GM23338 (cell line): ENCODE data around the gene CCBE1. TPM values are rescaled to one million over a fixed set of nuclear protein-coding genes. Genes with fewer than 3 reads are reported as not detected.

Source experiments
- ATAC-seq: fragments of 200-7000 bp; cut with Tn5 transposase; 3 replicates; pipeline ENCODE4 v1.9.1; 2020
- DNase-seq: peaks from one replicate; pipeline ENCODE4 v3.0.0-alpha.2; 2015; ENCODE audit warnings: low spot score
- H2AFZ ChIP-seq: fragments of 200-600 bp; sonication (generic); 2 replicates; pipeline ENCODE4 v1.8.0; 2016; ENCODE audit warnings: antibody characterized with exemption, mild to moderate bottlenecking, moderate library complexity
- H3F3A ChIP-seq: fragments of 200-600 bp; sonication (generic); replicated peaks from 2 replicates; pipeline ENCODE4 v1.8.0; 2017; ENCODE audit warnings: antibody characterized with exemption, mixed run types, low read depth
- H3K27ac ChIP-seq: fragments of 200-600 bp; sonication (generic); 2 replicates; pipeline ENCODE4 v1.6.1; 2016; ENCODE audit warnings: low read depth
- H3K27me3 ChIP-seq: fragments of 200-600 bp; sonication (generic); 2 replicates; pipeline ENCODE4 v1.8.0; 2016; ENCODE audit warnings: mild to moderate bottlenecking, mixed run types, moderate library complexity; ENCODE audit not compliant: insufficient read depth
- H3K36me3 ChIP-seq: fragments of 200-600 bp; sonication (generic); 2 replicates; pipeline ENCODE4 v1.8.0; 2016; ENCODE audit warnings: mild to moderate bottlenecking; ENCODE audit not compliant: insufficient read depth
- H3K4me1 ChIP-seq: fragments of 200-600 bp; sonication (generic); 2 replicates; pipeline ENCODE4 v1.8.0; 2016; ENCODE audit warnings: mild to moderate bottlenecking, moderate library complexity; ENCODE audit not compliant: insufficient read depth
- H3K4me2 ChIP-seq: fragments of 200-600 bp; sonication (generic); 2 replicates; pipeline ENCODE4 v1.7.1; 2017; ENCODE audit warnings: mixed run types
- H3K4me3 ChIP-seq: fragments of 200-600 bp; sonication (generic); 2 replicates; pipeline ENCODE4 v1.6.1; 2016; ENCODE audit warnings: mixed run types
- H3K79me2 ChIP-seq: fragments of 200-600 bp; sonication (generic); replicated peaks from 2 replicates; pipeline ENCODE4 v1.8.0; 2017; ENCODE audit warnings: mild to moderate bottlenecking; ENCODE audit not compliant: insufficient read depth
- H3K9me2 ChIP-seq: fragments of 200-600 bp; sonication (generic); 2 replicates; pipeline ENCODE4 v1.8.0; 2017; ENCODE audit not compliant: insufficient read depth
- H4K20me1 ChIP-seq: fragments of 200-600 bp; sonication (generic); replicated peaks from 2 replicates; pipeline ENCODE4 v1.8.0; 2017; ENCODE audit warnings: mild to moderate bottlenecking; ENCODE audit not compliant: insufficient read depth
- H3K27ac Mint-ChIP-seq: 2 replicates; pipeline ENCODE4 v1.8.0; 2020; ENCODE audit warnings: inconsistent platforms, mild to moderate bottlenecking, moderate library complexity, mixed read lengths
- H3K27me3 Mint-ChIP-seq: 3 replicates; pipeline ENCODE4 v1.8.0; 2022; ENCODE audit warnings: low read depth, mild to moderate bottlenecking, moderate library complexity, mixed read lengths, inconsistent platforms; ENCODE audit not compliant: insufficient read depth, poor library complexity
- H3K36me3 Mint-ChIP-seq: 3 replicates; pipeline ENCODE4 v1.8.0; 2021; ENCODE audit warnings: low read depth, mild to moderate bottlenecking, inconsistent platforms, moderate library complexity, mixed read lengths
- H3K4me1 Mint-ChIP-seq: 3 replicates; pipeline ENCODE4 v1.8.0; 2020; ENCODE audit warnings: mild to moderate bottlenecking, inconsistent platforms, mixed read lengths
- H3K4me3 Mint-ChIP-seq: 3 replicates; pipeline ENCODE4 v1.8.0; 2021; ENCODE audit warnings: moderate library complexity, mild to moderate bottlenecking, inconsistent platforms, mixed read lengths
- H3K9me3 Mint-ChIP-seq: 3 replicates; pipeline ENCODE4 v1.8.0; 2020; ENCODE audit warnings: moderate library complexity, mild to moderate bottlenecking, inconsistent platforms, mixed read lengths
- CREB1 ChIP-seq: fragments of 250-450 bp; sonication (Bioruptor Pico); IDR thresholded peaks from 2 replicates; pipeline ENCODE4 v1.5.0; 2020; ENCODE audit warnings: low read depth, mild to moderate bottlenecking, moderate library complexity
- CTCF ChIP-seq, 2 experiments: fragments of 200-600 bp in 1 of 2; sonication (generic) in 1 of 2; conservative IDR thresholded peaks; 2 replicates each; pipeline versions ENCODE4 v1.5.1 to v1.6.1; 2016 to 2017; ENCODE audit warnings: antibody characterized with exemption in 2 of 2, low read depth in 2 of 2, mild to moderate bottlenecking in 2 of 2, moderate library complexity in 1 of 2
- EZH2phosphoT487 ChIP-seq: fragments of 200-600 bp; sonication (generic); IDR thresholded peaks from one replicate; pipeline ENCODE4 v1.8.1; 2018; ENCODE audit warnings: antibody characterized with exemption; ENCODE audit not compliant: unreplicated experiment
- JUNB ChIP-seq: IDR thresholded peaks from one replicate; pipeline ENCODE4 v1.6.1; 2016; ENCODE audit warnings: antibody characterized with exemption; ENCODE audit not compliant: unreplicated experiment
- NANOG ChIP-seq: IDR thresholded peaks from 2 replicates; pipeline ENCODE4 v1.6.1; 2016; ENCODE audit warnings: antibody characterized with exemption, borderline replicate concordance
- POLR2AphosphoS5 ChIP-seq: IDR thresholded peaks from 2 replicates; pipeline ENCODE4 v1.6.1; 2016; ENCODE audit warnings: antibody characterized with exemption, low read depth
- STAT1 ChIP-seq: IDR thresholded peaks from one replicate; pipeline ENCODE4 v1.6.1; 2016; ENCODE audit warnings: antibody characterized with exemption; ENCODE audit not compliant: unreplicated experiment
- ZNF114 ChIP-seq: fragments of 250-450 bp; sonication (Bioruptor Pico); IDR thresholded peaks from 2 replicates; pipeline ENCODE4 v1.5.0; 2020; ENCODE audit warnings: mild to moderate bottlenecking, moderate library complexity
- ZNF331 ChIP-seq: fragments of 250-450 bp; sonication (Bioruptor Pico); IDR thresholded peaks from 2 replicates; pipeline ENCODE4 v1.5.0; 2020; ENCODE audit warnings: low read depth, mild to moderate bottlenecking, moderate library complexity
- ZNF462 ChIP-seq: fragments of 250-450 bp; sonication (Bioruptor Pico); IDR thresholded peaks from 2 replicates; pipeline ENCODE4 v1.5.0; 2020; ENCODE audit warnings: mild to moderate bottlenecking, moderate library complexity
- polyA plus RNA-seq: library from polyadenylated mRNA; unstranded; fragments of >200 nt; fragmentation: Nextera tagmentation; extraction: Ambion mirVana; gene quantifications from 2 replicates; pipeline ENCODE4 v1.2.1, GENCODE V29; 2016
- total RNA-seq: library from RNA; depleted of rRNA; stranded (reverse); fragments of >200 nt; shearing (Covaris generic); gene quantifications from 2 replicates; pipeline ENCODE4 v1.2.3, GENCODE V29; 2014
- TF ChIP-seq, protein P1 (sequence below): IDR thresholded peaks from 2 replicates; pipeline ENCODE4 v1.6.1; 2016; ENCODE audit warnings: antibody characterized with exemption

The CCBE1 gene
- total and polyA plus RNA-seq, 2 experiments from 2014 or later = 2.1 to 2.6 TPM

DNA sequence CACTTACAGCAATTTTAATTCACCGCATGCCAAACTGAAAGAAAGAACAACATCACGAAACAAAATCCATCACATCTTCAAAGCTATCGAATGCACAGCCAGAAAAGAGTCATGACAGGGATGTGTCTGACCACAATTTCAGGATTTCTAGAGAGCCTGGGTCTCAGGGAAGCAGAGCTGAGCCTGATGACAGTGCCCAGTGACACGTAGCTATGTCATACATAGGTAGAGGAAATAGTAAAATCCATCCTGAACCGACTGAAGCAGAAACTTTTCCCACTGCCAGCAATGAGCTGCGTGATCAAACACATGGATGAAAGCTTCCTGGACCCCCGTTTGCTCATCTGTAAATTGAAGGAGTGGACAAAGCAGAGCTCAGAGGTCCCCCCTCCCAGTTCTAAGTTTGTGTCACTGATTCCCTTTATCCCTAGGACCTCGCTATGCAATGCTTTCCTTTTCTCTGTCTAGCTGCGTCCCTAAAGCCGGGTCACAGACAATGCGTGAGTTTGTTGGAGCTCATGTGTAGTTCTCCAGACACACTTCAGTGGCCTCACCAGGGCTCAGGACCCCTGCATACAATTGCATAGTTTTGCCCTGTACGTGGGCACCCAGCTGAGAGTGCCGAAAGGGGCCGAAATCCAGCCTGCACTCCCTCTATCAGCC lies 37.6 kb downstream of the CCBE1 start (continued):
- no peak for TF ChIP-seq CTCF (conservative IDR thresholded peaks at IDR 0.05; ENCODE audit: low read depth in 2 of 2)
- TF ChIP-seq ZNF331 (CRISPR knock-in tag) = no peak
- no peak for TF ChIP-seq ZNF114 (CRISPR knock-in tag)
- no peak for TF ChIP-seq STAT1
- TF ChIP-seq JUNB = no peak
- TF ChIP-seq POLR2AphosphoS5 = no peak
- TF ChIP-seq, protein P1, sequence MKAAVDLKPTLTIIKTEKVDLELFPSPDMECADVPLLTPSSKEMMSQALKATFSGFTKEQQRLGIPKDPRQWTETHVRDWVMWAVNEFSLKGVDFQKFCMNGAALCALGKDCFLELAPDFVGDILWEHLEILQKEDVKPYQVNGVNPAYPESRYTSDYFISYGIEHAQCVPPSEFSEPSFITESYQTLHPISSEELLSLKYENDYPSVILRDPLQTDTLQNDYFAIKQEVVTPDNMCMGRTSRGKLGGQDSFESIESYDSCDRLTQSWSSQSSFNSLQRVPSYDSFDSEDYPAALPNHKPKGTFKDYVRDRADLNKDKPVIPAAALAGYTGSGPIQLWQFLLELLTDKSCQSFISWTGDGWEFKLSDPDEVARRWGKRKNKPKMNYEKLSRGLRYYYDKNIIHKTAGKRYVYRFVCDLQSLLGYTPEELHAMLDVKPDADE = no peak
- no peak for TF ChIP-seq NANOG

DNA sequence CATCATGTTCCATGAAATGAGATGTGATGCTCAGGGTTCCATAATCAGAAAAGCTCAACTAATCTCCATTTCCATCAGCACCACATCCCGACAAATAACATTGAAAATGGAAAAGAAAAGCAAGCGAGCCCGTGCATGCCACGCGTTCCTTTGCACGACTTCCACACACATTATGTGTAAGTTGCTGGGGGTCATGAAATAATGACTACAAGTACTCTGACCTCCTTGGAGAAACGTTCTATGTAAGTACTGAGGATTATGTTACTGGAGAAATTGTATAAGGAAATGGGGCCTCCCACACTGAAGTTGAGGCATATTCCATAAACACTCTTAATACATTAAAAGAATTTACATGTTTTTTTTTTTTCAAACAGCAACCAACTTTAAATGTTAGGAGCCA lies 38.3 kb downstream of the CCBE1 start:
- Histone ChIP-seq H3K36me3 (no peaks in the 10 kb centered on the region), H3K27me3 (no peaks in the 10 kb centered on the region), H3K4me2 (no peak overlapping the region), H3K9me2 (no peaks in the 10 kb centered on the region), H3F3A (no peaks in the 10 kb centered on the region), H4K20me1 (no peaks in the 10 kb centered on the region), H3K27ac (no peak overlapping the region), H3K4me1 (no peaks in the 10 kb centered on the region), H3K79me2 (no peaks in the 10 kb centered on the region), H3K4me3 (no peak overlapping the region), H2AFZ (no peak overlapping the region)
- Mint-ChIP-seq H3K27me3 (no peaks in the 10 kb centered on the region), H3K36me3 (no peaks in the 10 kb centered on the region), H3K4me3 (no peak overlapping the region), H3K4me1 (peaks cover 5% of the 10 kb centered on the region), H3K9me3 (no peaks in the 10 kb centered on the region), H3K27ac (no peak overlapping the region)
- TF ChIP-seq STAT1 (no peak), CREB1 (no peak), EZH2phosphoT487 (no peak), POLR2AphosphoS5 (no peak)
- no peak for DNase-seq
- ATAC-seq = no peak

DNA sequence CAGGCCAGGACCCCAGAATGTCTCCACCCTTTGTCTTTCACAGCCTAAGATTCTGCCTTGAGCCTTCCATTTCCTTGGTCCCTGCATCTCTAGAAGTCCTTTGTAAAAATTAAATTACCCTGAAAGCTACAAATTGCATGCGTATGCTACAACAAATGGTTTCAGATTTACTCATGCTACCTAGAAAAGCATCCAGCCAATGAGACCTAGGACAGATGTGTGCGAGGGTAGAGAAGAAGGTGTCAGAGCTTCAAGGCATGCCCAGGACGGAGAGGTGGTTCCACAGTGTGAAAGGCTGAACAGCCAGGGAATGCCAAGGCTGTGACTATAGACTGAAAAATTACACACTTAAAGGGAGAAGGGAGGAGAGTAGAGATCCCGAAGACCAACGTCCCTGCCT lies 40.2 kb downstream of the CCBE1 start:
- DNase-seq = no peak
- no peaks in the 10 kb centered on the region for H4K20me1 ChIP-seq
- H3K4me1 Mint-ChIP-seq = peaks cover 5% of the 10 kb centered on the region
- H3K4me3 Mint-ChIP-seq = no peak overlapping the region
- no peaks in the 10 kb centered on the region for H3K27me3 ChIP-seq
- no peaks in the 10 kb centered on the region for H3K36me3 Mint-ChIP-seq
- no peaks in the 10 kb centered on the region for H3K27me3 Mint-ChIP-seq
- no peak overlapping the region for H2AFZ ChIP-seq
- H3K9me2 ChIP-seq = no peaks in the 10 kb centered on the region
- no peaks in the 10 kb centered on the region for H3K79me2 ChIP-seq
- H3K36me3 ChIP-seq = no peaks in the 10 kb centered on the region
- H3K4me1 ChIP-seq = no peaks in the 10 kb centered on the region
- no peaks in the 10 kb centered on the region for H3K9me3 Mint-ChIP-seq
- no peak for ATAC-seq
- H3F3A ChIP-seq = no peaks in the 10 kb centered on the region
- H3K27ac Mint-ChIP-seq = no peak overlapping the region
- no peak overlapping the region for H3K4me2 ChIP-seq
- H3K4me3 ChIP-seq = no peak overlapping the region
- no peak overlapping the region for H3K27ac ChIP-seq
- TF ChIP-seq STAT1 = no peak
- TF ChIP-seq CREB1 = no peak
- TF ChIP-seq ZNF462 = no peak
- no peak for TF ChIP-seq EZH2phosphoT487
